GM21737 (cell line): ENCODE measurements around the gene COL4A6.

Source experiments
- ATAC-seq: cut with Tn5 transposase; IDR thresholded peaks from one replicate; pipeline ENCODE4 v1.9.1; 2021; ENCODE audit warnings: mild to moderate bottlenecking, moderate library complexity; ENCODE audit not compliant: unreplicated experiment

Gene COL4A6

GRCh38 chrX:108219949-108220601, 218.1 kb downstream of the COL4A6 start:
- no peak for ATAC-seq

GRCh38 chrX:108217876-108218275, 220.3 kb downstream of the COL4A6 start:
- no peak for ATAC-seq

DNA sequence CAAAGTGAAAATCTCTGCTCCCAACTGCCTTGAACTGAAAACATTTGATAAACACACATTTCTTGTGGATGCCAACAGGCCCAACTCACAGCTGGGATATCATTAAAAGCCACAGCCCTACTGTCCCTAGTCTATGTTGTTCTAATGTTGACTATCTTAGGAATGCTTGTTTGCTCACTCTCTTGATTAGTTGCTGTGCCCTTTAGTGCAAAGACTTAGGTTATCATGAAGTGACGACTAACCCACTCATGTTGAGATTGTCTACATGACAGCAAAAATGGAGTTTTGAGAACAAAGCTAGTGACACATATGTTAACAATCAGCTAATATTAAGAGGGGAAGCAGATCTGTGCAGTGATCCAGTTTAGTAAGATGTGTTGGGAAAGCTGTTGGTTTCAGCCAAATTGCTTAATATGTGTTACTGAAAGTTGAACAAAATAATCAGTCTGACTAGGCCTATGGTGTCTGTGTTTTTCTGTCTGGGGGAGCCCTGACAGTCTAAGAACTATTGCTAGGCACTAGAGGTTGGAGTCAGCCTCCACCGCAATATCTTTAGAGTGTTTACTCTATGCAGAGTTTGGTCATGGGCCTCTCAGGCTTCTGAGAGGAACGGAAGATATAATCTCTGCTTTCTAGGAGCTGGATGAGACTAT, 221.2 kb downstream of the COL4A6 start:
- no peak for ATAC-seq

DNA sequence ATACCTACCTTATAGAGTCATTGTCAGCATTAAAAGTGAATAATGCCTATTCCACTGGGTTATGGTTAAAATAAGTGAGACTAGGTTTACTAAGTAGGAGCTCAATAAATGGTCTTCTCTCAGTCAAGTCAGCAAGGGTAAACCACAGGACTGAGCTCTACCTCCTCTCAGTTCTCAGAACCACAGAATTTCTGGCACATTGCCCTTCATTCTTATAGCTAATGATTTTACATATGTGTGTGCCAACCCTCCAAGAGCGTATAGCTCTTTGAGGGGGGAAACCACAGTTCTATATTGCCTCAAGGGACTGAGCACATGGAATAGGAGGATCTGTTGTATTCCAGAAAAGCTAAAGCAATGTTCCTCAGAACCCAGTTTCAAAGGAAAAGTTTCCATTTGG, 221.8 kb downstream of the COL4A6 start:
- no peak for ATAC-seq

DNA sequence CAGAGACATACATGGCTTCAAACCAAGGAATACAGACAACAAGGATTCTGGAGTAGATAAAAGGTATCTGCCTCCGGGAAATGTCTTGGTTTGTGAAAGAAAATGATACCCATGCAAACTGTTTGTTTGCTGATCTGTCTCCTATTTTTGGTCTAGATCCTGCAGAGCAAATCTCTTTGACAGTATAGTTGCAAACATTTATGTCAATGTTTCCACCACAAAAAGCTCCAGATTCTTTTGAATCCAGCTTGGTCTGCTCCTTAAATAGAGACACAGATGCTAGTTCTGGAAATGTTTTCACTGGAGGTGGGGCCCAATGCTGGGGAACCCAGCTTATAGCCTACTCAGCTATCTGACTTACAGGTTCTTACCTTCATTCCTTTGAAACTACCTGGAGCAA, 226.9 kb downstream of the COL4A6 start:
- ATAC-seq = no peak

DNA sequence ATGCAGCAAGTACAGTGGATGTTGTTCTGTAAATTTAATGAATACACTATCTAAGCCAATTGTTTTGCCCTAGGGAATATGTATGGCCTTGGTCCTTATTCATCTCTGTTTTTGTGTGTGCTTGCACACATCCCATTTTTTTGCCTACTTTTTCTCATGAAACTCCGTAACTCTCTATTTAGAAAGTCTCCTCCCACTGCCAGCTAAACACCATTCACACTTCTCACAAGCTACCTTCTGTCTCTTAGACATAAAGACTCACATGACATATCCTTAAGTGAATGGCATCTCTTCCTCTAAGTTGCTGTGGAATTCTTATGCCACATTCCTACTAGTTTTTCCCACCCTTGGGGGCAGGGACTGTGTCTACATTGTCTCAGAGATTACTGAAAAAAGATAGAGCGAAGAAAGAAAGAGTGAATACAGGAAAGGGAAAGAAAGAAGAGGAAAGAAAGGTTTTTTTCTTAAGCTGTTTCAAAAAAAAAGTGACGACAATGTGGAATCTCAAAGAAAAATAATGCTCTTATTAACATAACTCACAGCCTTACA, 229.1 kb downstream of the COL4A6 start:
- ATAC-seq = no peak

DNA sequence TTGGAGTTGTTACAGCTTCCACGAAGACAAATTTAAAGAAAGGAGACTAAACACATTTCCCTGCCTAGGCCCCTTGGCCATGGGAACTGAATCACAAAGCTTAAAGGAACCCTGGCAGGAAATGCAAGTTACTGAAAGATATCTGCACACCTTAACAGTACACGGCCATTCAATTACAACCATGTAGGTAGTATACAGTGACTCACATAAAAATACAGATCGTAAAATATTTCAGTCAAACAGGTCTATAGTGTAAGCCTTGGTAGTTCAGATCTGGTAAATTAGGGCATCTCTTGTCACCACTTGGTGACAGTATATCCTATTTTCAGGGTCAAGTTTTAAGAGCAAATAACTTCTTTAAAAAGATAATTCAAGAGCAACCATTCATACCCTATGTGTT, 234.7 kb downstream of the COL4A6 start:
- ATAC-seq = no peak

DNA sequence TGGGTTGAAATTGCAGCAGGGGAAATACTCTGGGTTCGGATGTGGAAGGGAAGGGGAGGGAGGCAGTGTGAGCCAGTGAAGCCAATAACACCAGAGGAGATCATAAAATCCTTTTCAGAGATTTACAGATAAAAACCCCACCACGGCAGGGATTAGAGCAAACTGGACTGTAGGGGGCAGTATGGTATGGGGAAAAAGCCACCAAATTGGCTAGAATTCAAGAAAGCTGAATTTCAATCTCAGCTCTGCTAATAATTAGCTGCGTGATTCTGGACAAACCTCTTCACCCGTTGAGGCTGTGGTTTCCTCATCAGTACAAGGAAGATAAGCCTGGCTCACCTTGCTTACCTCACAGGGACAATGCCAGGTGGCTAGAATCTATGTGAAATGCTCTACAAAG, 238.5 kb downstream of the COL4A6 start:
- no peak for ATAC-seq

DNA sequence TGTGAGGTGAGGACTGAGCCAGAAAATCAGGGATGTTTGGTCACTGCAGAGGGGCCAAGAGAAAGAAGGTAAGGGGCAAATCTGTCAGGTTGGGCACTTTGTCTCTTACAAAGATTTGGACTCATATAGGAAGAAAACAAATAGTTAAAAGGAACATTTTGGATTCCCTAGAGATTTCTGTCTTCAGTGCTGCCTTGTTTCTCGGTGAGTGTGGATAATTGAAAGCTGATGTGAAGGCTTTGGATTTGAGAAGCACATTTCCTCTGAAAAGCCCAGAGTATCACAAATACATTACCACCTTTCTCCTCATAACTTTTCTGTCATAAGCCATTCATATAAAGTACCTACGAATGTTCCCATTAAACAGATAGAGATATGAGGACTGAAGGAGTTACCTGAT, 239.2 kb downstream of the COL4A6 start:
- ATAC-seq = no peak

GRCh38 chrX:108198420-108198819, 239.8 kb downstream of the COL4A6 start:
- no peak for ATAC-seq

GRCh38 chrX:108186811-108187210, 251.4 kb downstream of the COL4A6 start:
- no peak for ATAC-seq

GRCh38 chrX:108178143-108178498, 260.1 kb downstream of the COL4A6 start:
- ATAC-seq = no peak

GRCh38 chrX:108177351-108178142, 260.7 kb downstream of the COL4A6 start:
- no peak for ATAC-seq

- ATAC-seq = no peak
These were observed 264.3 kb downstream of the COL4A6 start for GRCh38 chrX:108173874-108174273.

DNA sequence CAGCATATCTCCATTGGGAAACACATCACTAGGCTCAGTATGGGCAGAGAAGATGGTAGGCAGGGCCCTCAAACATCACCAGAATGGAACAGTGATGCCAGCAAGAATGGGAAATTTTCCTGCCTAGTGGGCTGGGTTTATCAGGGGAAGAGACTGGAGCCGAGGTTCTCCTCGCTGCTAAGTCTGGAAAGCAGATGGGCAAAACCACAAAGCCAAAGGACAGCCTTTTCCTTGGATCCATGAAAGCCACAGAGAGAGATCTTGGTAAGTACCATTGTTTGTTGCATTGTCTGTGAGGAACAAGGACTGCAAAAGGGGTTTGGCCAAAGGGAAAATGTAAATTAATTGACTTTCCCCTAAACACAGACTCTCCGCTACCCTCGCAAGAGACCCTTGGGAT, 266.6 kb downstream of the COL4A6 start:
- no peak for ATAC-seq

- ATAC-seq = no peak
These were observed 268.5 kb downstream of the COL4A6 start for GRCh38 chrX:108169768-108170167.

DNA sequence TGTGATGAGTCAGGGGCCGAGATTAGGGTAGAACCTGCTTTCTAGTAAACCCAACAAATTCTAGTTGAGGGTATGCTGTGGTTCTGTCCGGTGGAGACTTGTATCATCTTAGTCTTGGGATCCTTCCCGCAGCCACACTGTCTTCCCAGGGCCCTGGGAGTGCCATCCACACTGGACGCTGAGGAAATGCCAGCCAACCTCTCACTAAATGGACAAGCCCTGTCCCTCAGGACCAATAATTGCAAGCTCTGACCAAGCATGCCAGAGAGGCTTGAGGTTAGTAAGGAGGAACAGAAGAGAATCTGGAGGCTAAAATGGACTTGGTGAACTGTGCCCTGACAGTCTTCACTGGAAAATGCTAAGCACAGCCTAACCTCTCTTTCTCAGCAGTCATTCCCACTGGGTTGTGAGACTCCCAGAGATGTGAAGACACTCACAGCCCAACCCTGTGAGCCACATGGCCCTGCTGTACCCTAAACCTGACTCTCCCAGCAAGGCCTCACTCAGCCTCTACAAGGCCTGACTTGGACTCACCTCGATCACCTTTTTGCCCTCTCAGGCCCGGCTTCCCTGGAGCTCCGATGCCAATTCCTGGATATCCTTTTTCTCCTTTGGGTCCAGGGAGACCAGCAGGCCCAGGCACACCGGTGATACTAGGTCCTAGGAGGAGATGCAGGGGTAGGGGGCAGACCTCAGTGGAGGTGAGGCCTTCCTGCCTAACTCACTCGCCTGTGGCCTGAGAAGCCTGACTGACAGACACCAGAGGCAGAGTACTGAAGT, 269.1 kb downstream of the COL4A6 start:
- no peak for ATAC-seq

DNA sequence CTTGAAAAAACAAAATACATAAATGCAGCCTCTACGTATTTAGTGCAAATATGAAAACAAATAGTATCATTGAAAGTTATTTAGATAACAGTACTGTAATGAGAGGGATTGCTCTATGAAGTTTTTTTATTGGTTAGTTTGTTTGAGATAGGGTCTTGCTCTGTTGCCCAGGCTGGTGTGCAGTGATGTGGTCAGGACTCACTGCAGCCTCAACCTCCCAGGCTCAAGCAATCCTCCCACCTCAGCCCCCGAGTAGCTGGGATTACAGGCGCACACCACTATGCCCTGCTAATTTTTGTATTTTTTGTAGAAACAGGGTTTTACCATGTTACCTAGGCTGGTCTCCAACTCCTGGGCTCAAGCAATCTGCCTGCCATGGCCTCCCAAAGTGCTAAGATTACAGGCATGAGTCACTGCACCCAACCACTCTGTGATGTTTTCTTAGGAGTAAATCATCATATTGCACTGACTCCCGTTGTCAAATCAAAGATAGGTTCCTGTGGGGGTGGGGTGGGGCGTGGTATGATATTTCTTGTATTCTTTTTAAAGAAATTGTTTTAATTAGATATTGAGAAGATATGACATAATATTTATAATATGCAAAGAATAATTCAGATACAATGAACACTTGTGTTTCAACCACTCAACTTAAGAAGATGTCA, 270.9 kb downstream of the COL4A6 start:
- no peak for ATAC-seq

DNA sequence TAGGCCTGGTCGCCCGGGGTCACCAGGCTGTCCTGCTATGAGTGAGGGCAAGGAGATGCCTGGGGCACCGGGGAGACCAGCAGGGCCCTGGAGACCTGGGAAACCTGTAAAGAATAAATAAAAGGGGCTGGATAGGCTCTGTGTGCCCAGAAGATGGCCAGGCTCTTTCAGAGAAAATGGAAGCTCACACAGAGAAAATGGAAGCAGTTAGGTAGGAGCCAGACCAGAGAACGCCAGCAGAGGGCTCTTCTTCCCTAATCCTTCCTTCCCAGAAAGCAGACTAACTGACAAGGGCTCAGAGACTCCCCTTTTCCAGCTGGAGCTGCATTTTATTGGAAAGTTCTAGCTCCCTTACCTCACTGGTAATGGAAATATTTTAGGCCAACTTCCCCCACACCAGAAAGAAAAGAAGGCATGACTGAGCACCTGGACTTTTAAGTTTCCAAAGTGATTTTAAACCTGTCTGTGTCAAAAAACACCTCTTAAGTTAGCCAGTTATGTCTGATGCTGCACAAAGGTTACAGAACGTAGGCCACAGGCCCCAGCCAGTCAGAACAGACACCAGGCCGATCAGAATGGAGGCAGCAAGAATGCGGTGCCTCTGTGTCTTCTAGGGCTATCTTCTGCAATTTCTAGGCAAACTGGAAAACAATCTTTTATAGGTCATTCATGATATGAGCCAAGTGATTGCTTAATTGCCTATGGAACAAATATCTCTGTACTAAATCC, 272.7 kb downstream of the COL4A6 start:
- ATAC-seq = no peak
